GM23248 (cell line): ENCODE results near the gene C2CD5.

ENCODE experiments used
- EZH2 ChIP-seq: fragments of 200-600 bp; sonication (generic); IDR thresholded peaks from 2 replicates; pipeline ENCODE4 v1.6.1; 2018; ENCODE audit warnings: antibody characterized with exemption, mild to moderate bottlenecking; ENCODE audit not compliant: insufficient read depth, poor library complexity, severe bottlenecking
- EZH2phosphoT487 ChIP-seq: fragments of 200-600 bp; sonication (generic); IDR thresholded peaks from 2 replicates; pipeline ENCODE4 v1.6.1; 2018; ENCODE audit warnings: antibody characterized with exemption, moderate library complexity, mild to moderate bottlenecking, low read depth; ENCODE audit not compliant: insufficient read depth

- TF ChIP-seq EZH2, result no peak
- no peak for TF ChIP-seq EZH2phosphoT487
These were observed 62.7 kb downstream of the C2CD5 start for GRCh38 chr12:22481547-22482104.
